ENCODE data around the gene KANSL2. TPM values are rescaled to one million over a fixed set of nuclear protein-coding genes. Genes with fewer than 3 reads are reported as not detected.

The KANSL2 gene
- total and polyA plus RNA-seq, 9 of the 15 experiments (the other 6 are each of a cell fraction or from before 2014, with no cell fraction given), result 41.1 to 89.8 (median 55.4) TPM

DNA sequence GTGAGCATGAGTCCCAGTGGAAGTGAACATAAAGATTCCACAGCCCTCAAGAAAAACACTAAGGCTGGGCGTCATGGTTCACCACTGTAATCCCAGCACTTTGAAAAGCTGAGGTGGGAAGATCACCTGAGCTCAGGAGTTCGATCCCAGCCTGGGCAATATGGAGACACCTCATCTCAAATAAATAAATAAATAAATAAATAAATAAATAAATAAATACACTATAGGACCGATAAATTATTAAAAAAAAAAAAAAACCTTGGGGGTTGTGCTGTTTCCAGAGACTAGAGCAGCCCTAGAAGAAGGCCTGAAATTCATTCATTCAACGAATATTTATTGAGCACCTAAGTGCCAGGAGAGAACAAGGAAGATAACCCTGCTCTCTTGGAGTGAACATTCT lies 1.5 kb upstream of the KANSL2 start (continued):
- no peak for TF ChIP-seq ZNF232 (CRISPR knock-in tag; IDR thresholded peaks at IDR 0.05)
- no peak for TF ChIP-seq MCM5 (IDR thresholded peaks at IDR 0.05; ENCODE audit: low read depth)
- TF ChIP-seq ZNF311 (CRISPR knock-in tag; IDR thresholded peaks at IDR 0.05), result no peak
- no peak for TF ChIP-seq FOXK2 (conservative IDR thresholded peaks at IDR 0.05 in 1 of 2, IDR thresholded peaks at IDR 0.05 in 1 of 2; ENCODE audit: low read depth in 2 of 2)
- no peak for TF ChIP-seq NCOA6 (IDR thresholded peaks at IDR 0.05)
- TF ChIP-seq ZFP30 (CRISPR knock-in tag; IDR thresholded peaks at IDR 0.05; ENCODE audit: borderline replicate concordance), result no peak
- TF ChIP-seq, protein P1, sequence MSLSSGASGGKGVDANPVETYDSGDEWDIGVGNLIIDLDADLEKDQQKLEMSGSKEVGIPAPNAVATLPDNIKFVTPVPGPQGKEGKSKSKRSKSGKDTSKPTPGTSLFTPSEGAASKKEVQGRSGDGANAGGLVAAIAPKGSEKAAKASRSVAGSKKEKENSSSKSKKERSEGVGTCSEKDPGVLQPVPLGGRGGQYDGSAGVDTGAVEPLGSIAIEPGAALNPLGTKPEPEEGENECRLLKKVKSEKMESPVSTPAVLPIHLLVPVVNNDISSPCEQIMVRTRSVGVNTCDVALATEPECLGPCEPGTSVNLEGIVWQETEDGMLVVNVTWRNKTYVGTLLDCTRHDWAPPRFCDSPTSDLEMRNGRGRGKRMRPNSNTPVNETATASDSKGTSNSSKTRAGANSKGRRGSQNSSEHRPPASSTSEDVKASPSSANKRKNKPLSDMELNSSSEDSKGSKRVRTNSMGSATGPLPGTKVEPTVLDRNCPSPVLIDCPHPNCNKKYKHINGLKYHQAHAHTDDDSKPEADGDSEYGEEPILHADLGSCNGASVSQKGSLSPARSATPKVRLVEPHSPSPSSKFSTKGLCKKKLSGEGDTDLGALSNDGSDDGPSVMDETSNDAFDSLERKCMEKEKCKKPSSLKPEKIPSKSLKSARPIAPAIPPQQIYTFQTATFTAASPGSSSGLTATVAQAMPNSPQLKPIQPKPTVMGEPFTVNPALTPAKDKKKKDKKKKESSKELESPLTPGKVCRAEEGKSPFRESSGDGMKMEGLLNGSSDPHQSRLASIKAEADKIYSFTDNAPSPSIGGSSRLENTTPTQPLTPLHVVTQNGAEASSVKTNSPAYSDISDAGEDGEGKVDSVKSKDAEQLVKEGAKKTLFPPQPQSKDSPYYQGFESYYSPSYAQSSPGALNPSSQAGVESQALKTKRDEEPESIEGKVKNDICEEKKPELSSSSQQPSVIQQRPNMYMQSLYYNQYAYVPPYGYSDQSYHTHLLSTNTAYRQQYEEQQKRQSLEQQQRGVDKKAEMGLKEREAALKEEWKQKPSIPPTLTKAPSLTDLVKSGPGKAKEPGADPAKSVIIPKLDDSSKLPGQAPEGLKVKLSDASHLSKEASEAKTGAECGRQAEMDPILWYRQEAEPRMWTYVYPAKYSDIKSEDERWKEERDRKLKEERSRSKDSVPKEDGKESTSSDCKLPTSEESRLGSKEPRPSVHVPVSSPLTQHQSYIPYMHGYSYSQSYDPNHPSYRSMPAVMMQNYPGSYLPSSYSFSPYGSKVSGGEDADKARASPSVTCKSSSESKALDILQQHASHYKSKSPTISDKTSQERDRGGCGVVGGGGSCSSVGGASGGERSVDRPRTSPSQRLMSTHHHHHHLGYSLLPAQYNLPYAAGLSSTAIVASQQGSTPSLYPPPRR (CRISPR knock-in tag; IDR thresholded peaks at IDR 0.05; ENCODE audit: borderline replicate concordance), result no peak
- no peak for TF ChIP-seq ZNF143 (CRISPR knock-in tag; IDR thresholded peaks at IDR 0.05)
- no peak for TF ChIP-seq NR4A1 (CRISPR knock-in tag; IDR thresholded peaks at IDR 0.05)
- no peak for TF ChIP-seq NR4A1 (tag; IDR thresholded peaks at IDR 0.05)

Measured in K562 (cell line).